Measurements from ENCODE around the gene PDHA2.
A peak's percentile ranks its signal among the peaks of the same experiment; 100 is the strongest.

- TF ChIP-seq CTCF (conservative IDR thresholded peaks at IDR 0.05 in 1 of 2, IDR thresholded peaks at IDR 0.05 in 1 of 2; ENCODE audit: extremely low read depth in 1 of 2, insufficient read depth in 1 of 2, low read depth in 1 of 2, low read length in 2 of 2): peak in 1 of 2 donors; percentile 28
- no peak for TF ChIP-seq EZH2 (IDR thresholded peaks at IDR 0.05; ENCODE audit: borderline replicate concordance, low read length)
Observed at GRCh38 chr4:95835672-95836071, 4.2 kb upstream of the PDHA2 start.

Measured in mammary epithelial cell (primary cell).